H9 (cell line): Measurements from ENCODE around the gene SVEP1. TPM values are rescaled to one million over a fixed set of nuclear protein-coding genes. Genes with fewer than 3 reads are reported as not detected.

ENCODE experiments used
- DNase-seq: peaks from one replicate; pipeline ENCODE4 v3.0.0-alpha.2; 2017
- H2AFZ ChIP-seq: one replicate; pipeline ENCODE4 v1.6.1; 2013; ENCODE audit warnings: mild to moderate bottlenecking, low read length, control low read depth, moderate library complexity
- H2AK5ac ChIP-seq: 2 replicates; pipeline ENCODE4 v1.6.1; 2013; ENCODE audit warnings: low read length, control low read depth, mixed read lengths; ENCODE audit not compliant: insufficient read length
- H2BK120ac ChIP-seq: one replicate; pipeline ENCODE4 v1.6.1; 2013; ENCODE audit warnings: low read depth, mild to moderate bottlenecking, low read length, control low read depth, inconsistent platforms; ENCODE audit not compliant: poor library complexity, severe bottlenecking
- H2BK12ac ChIP-seq: 2 replicates; pipeline ENCODE4 v1.6.1; 2013; ENCODE audit warnings: low read length, control low read depth, mixed read lengths, low read depth; ENCODE audit not compliant: insufficient read length
- H2BK15ac ChIP-seq: 2 replicates; pipeline ENCODE4 v1.6.1; 2013; ENCODE audit warnings: low read depth, low read length, control low read depth
- H2BK20ac ChIP-seq: one replicate; pipeline ENCODE4 v1.6.1; 2013; ENCODE audit warnings: low read depth, mild to moderate bottlenecking, low read length, control low read depth, inconsistent platforms; ENCODE audit not compliant: poor library complexity, severe bottlenecking
- H2BK5ac ChIP-seq: 2 replicates; pipeline ENCODE4 v1.6.1; 2013; ENCODE audit warnings: low read length, control low read depth, mixed read lengths; ENCODE audit not compliant: insufficient read length
- H3K14ac ChIP-seq: 2 replicates; pipeline ENCODE4 v1.6.1; 2013; ENCODE audit warnings: low read length, control low read depth; ENCODE audit not compliant: insufficient read depth
- H3K18ac ChIP-seq: 2 replicates; pipeline ENCODE4 v1.6.1; 2013; ENCODE audit warnings: low read depth, mild to moderate bottlenecking, mixed read lengths, low read length, control low read depth; ENCODE audit not compliant: insufficient read length
- H3K23ac ChIP-seq: 2 replicates; pipeline ENCODE4 v1.6.1; 2013; ENCODE audit warnings: low read length, control low read depth, mixed read lengths, low read depth; ENCODE audit not compliant: insufficient read length
- H3K23me2 ChIP-seq: 2 replicates; pipeline ENCODE4 v1.6.1; 2013; ENCODE audit warnings: low read depth, mild to moderate bottlenecking, mixed read lengths, low read length, control low read depth; ENCODE audit not compliant: insufficient read length, poor library complexity, severe bottlenecking
- H3K27ac ChIP-seq: 2 replicates; pipeline ENCODE4 v1.5.1; 2013; ENCODE audit warnings: low read length, control low read depth, mixed read lengths, low read depth; ENCODE audit not compliant: insufficient read length
- H3K27me3 ChIP-seq: 2 replicates; pipeline ENCODE4 v1.6.1; 2013; ENCODE audit warnings: low read length, control low read depth, inconsistent platforms; ENCODE audit not compliant: insufficient read depth
- H3K4ac ChIP-seq: 2 replicates; pipeline ENCODE4 v1.6.1; 2013; ENCODE audit warnings: low read depth, mild to moderate bottlenecking, control low read depth, inconsistent platforms, low read length, moderate library complexity
- H3K4me1 ChIP-seq: 2 replicates; pipeline ENCODE4 v1.6.1; 2013; ENCODE audit warnings: low read length, control low read depth, inconsistent platforms; ENCODE audit not compliant: insufficient read depth
- H3K4me2 ChIP-seq: 2 replicates; pipeline ENCODE4 v1.6.1; 2013; ENCODE audit warnings: low read length, control low read depth, mixed read lengths; ENCODE audit not compliant: insufficient read length, insufficient read depth
- H3K56ac ChIP-seq: 2 replicates; pipeline ENCODE4 v1.6.1; 2013; ENCODE audit warnings: low read depth, mild to moderate bottlenecking, mixed read lengths, low read length, control low read depth; ENCODE audit not compliant: insufficient read length
- H3K79me1 ChIP-seq: 2 replicates; pipeline ENCODE4 v1.6.1; 2013; ENCODE audit warnings: low read depth, mild to moderate bottlenecking, moderate library complexity, low read length, control low read depth, inconsistent platforms; ENCODE audit not compliant: insufficient read depth, poor library complexity, severe bottlenecking
- H3K79me2 ChIP-seq: 2 replicates; pipeline ENCODE4 v1.6.1; 2013; ENCODE audit warnings: low read length, control low read depth, inconsistent platforms; ENCODE audit not compliant: insufficient read depth
- H3K9ac ChIP-seq: 2 replicates; pipeline ENCODE4 v1.6.1; 2013; ENCODE audit warnings: low read length, control low read depth, mixed read lengths; ENCODE audit not compliant: insufficient read length; ENCODE audit errors: extremely low read depth
- H3K9me3 ChIP-seq: one replicate; pipeline ENCODE4 v1.6.1; 2013; ENCODE audit warnings: low read depth, low read length, inconsistent platforms; ENCODE audit not compliant: control insufficient read depth
- H3T11ph ChIP-seq: one replicate; pipeline ENCODE4 v1.6.1; 2013; ENCODE audit warnings: mild to moderate bottlenecking, low read length, control low read depth, inconsistent platforms
- H4K20me1 ChIP-seq: one replicate; pipeline ENCODE4 v1.6.1; 2013; ENCODE audit not compliant: control insufficient read depth, insufficient read length, insufficient read depth
- H4K5ac ChIP-seq: 2 replicates; pipeline ENCODE4 v1.6.1; 2013; ENCODE audit warnings: low read depth, mild to moderate bottlenecking, mixed read lengths, low read length, control low read depth; ENCODE audit not compliant: insufficient read length
- H4K8ac ChIP-seq: replicated peaks from 2 replicates; pipeline ENCODE4 v1.6.1; 2013; ENCODE audit warnings: low read length, control low read depth, mixed read lengths, low read depth; ENCODE audit not compliant: insufficient read length
- H4K91ac ChIP-seq: 2 replicates; pipeline ENCODE4 v1.6.1; 2013; ENCODE audit warnings: low read depth, mild to moderate bottlenecking, moderate library complexity, mixed read lengths, low read length, control low read depth; ENCODE audit not compliant: insufficient read length
- H3K27ac Mint-ChIP-seq, 3 experiments: 2 replicates in 2 of 3; 3 replicates in 1 of 3; pipeline ENCODE4 v1.8.0; 2020 to 2021; ENCODE audit warnings: mixed read lengths in 3 of 3, mild to moderate bottlenecking in 1 of 3, moderate library complexity in 1 of 3
- H3K27me3 Mint-ChIP-seq: 2 replicates; pipeline ENCODE4 v1.8.0; 2021; ENCODE audit warnings: low read depth, mild to moderate bottlenecking, moderate library complexity, mixed read lengths
- H3K36me3 Mint-ChIP-seq, 3 experiments: 2 replicates in 2 of 3; 3 replicates in 1 of 3; pipeline ENCODE4 v1.8.0; 2020 to 2021; ENCODE audit warnings: low read depth in 3 of 3, mixed read lengths in 3 of 3; ENCODE audit not compliant: insufficient read depth in 1 of 3
- H3K4me1 Mint-ChIP-seq, 2 experiments: 2 replicates each; pipeline ENCODE4 v1.8.0; 2020; ENCODE audit warnings: mixed read lengths in 2 of 2
- H3K4me3 Mint-ChIP-seq, 2 experiments: 2 replicates in 1 of 2; 3 replicates in 1 of 2; pipeline ENCODE4 v1.8.0; 2020 to 2021; ENCODE audit warnings: mild to moderate bottlenecking in 2 of 2, mixed read lengths in 2 of 2, moderate library complexity in 1 of 2
- H3K9me3 Mint-ChIP-seq, 2 experiments: 2 replicates in 1 of 2; 3 replicates in 1 of 2; pipeline ENCODE4 v1.8.0; 2020; ENCODE audit warnings: mild to moderate bottlenecking in 2 of 2, mixed read lengths in 2 of 2, moderate library complexity in 1 of 2
- CTCF ChIP-seq: fragments of 200-600 bp; sonication (generic); conservative IDR thresholded peaks from 3 replicates; pipeline ENCODE4 v1.8.0; 2021; ENCODE audit warnings: antibody characterized with exemption, mild to moderate bottlenecking
- WGBS: extraction: QIAGEN DNeasy Blood & Tissue Kit; methylation state at CpG from one replicate; pipeline ENCODE4 v1.1.7; 2013; ENCODE audit warnings: missing lambda C conversion rate, low lambda C conversion rate, mixed read lengths; ENCODE audit not compliant: insufficient read length; ENCODE audit errors: extremely low coverage; 5-methylcytosine and 5-hydroxymethylcytosine counted together
- total RNA-seq: library from RNA; stranded (reverse); gene quantifications from 2 replicates; pipeline ENCODE4 v1.2.1, GENCODE V29; 2021

Gene SVEP1
- total RNA-seq, 1 experiment from 2014 or later, result 0.17 TPM

- H2BK12ac ChIP-seq, result no peak overlapping the region
- H3K4me3 Mint-ChIP-seq, result no peak overlapping the region
- no peak overlapping the region for H3K27ac ChIP-seq
- no peak overlapping the region for H2BK15ac ChIP-seq
- no peaks in the 10 kb centered on the region for H3K4me1 ChIP-seq
- no peak overlapping the region for H4K5ac ChIP-seq
- no peaks in the 10 kb centered on the region for H3K27me3 Mint-ChIP-seq
- no peaks in the 10 kb centered on the region for H3K9me3 Mint-ChIP-seq
- H4K91ac ChIP-seq, result no peak overlapping the region
- no peak overlapping the region for H2AFZ ChIP-seq
- TF ChIP-seq CTCF, result peak; percentile 72
- no peaks in the 10 kb centered on the region for H3K79me2 ChIP-seq
- H3K4me2 ChIP-seq, result no peak overlapping the region
- no peaks in the 10 kb centered on the region for H3K79me1 ChIP-seq
- H3K9me3 ChIP-seq, result no peaks in the 10 kb centered on the region
- no peak overlapping the region for H2AK5ac ChIP-seq
- no peaks in the 10 kb centered on the region for H3K4me1 Mint-ChIP-seq
- H3K27me3 ChIP-seq, result no peaks in the 10 kb centered on the region
- H3K23me2 ChIP-seq, result no peaks in the 10 kb centered on the region
- no peak overlapping the region for H3T11ph ChIP-seq
- peak; percentile 30 for DNase-seq
- no peak overlapping the region for H3K27ac Mint-ChIP-seq
- H3K56ac ChIP-seq, result no peak overlapping the region
- H3K9ac ChIP-seq, result no peak overlapping the region
- no peak overlapping the region for H2BK20ac ChIP-seq
- H3K36me3 Mint-ChIP-seq, result no peaks in the 10 kb centered on the region
- no peak overlapping the region for H3K14ac ChIP-seq
- H3K4ac ChIP-seq, result no peak overlapping the region
- H3K23ac ChIP-seq, result no peak overlapping the region
- H2BK5ac ChIP-seq, result no peak overlapping the region
- no CpG with 5 or more reads among the region's 2 CpGs for WGBS
- H4K8ac ChIP-seq, result no peak overlapping the region
- H4K20me1 ChIP-seq, result no peaks in the 10 kb centered on the region
- H2BK120ac ChIP-seq, result no peak overlapping the region
- H3K18ac ChIP-seq, result no peak overlapping the region
Measured at GRCh38 chr9:110340306-110340705, 239.2 kb downstream of the SVEP1 start.
